Upper lobe of left lung (tissue), 6 donors: ENCODE results near the gene BRAT1. TPM values are rescaled to one million over a fixed set of nuclear protein-coding genes. Genes with fewer than 3 reads are reported as not detected.

Source experiments
- ATAC-seq, 2 donors: fragments of 200-7000 bp; cut with Tn5 transposase; one replicate each; pipeline ENCODE4 v1.9.1; 2022; ENCODE audit warnings: mild to moderate bottlenecking in 2 of 2, moderate library complexity in 2 of 2; ENCODE audit not compliant: low FRiP score in 2 of 2
- DNase-seq, 2 donors: peaks; one replicate each; pipeline ENCODE4 v3.0.0-alpha.2; 2019 to 2020
- H3K27ac ChIP-seq, 4 donors: fragments of 200-600 bp; sonication (generic); one replicate each; pipeline ENCODE4 v1.5.1; 2016 to 2019
- H3K27me3 ChIP-seq, 4 donors: fragments of 200-600 bp; sonication (generic); one replicate each; pipeline ENCODE4 v1.5.1; 2017 to 2019
- H3K36me3 ChIP-seq, 4 donors: fragments of 200-600 bp; sonication (generic); one replicate each; pipeline ENCODE4 v1.5.1; 2016 to 2019
- H3K4me1 ChIP-seq, 4 donors: fragments of 200-600 bp; sonication (generic); one replicate each; pipeline ENCODE4 v1.5.1; 2018 to 2019
- H3K4me3 ChIP-seq, 4 donors: fragments of 200-600 bp; sonication (generic); one replicate each; pipeline ENCODE4 v1.5.1; 2017 to 2019; ENCODE audit warnings: mild to moderate bottlenecking in 2 of 4, moderate library complexity in 1 of 4
- H3K9me3 ChIP-seq, 4 donors: fragments of 200-600 bp; sonication (generic); one replicate each; pipeline ENCODE4 v1.5.1; 2018 to 2019
- EP300 ChIP-seq, 4 donors: sonication (generic); formaldehyde crosslinking; IDR thresholded peaks; one replicate each; pipeline ENCODE4 v1.5.1; 2017; ENCODE audit warnings: antibody characterized with exemption in 4 of 4, control low read depth in 2 of 4
- POLR2A ChIP-seq, 4 donors: fragments of 450-650 bp; IDR thresholded peaks; one replicate each; pipeline ENCODE4 v1.5.1; 2016 to 2017; ENCODE audit warnings: antibody characterized with exemption in 4 of 4, mild to moderate bottlenecking in 2 of 4
- POLR2AphosphoS5 ChIP-seq, 2 donors: sonication (generic); formaldehyde crosslinking; IDR thresholded peaks; one replicate each; pipeline ENCODE4 v1.5.1; 2017; ENCODE audit warnings: antibody characterized with exemption in 2 of 2
- WGBS, 2 donors: methylation state at CpG; one replicate each; pipeline ENCODE4 v1.1.5; 2017 to 2018; 5-methylcytosine and 5-hydroxymethylcytosine counted together
- total RNA-seq, 6 donors: library from RNA; depleted of rRNA in 4 of 6; stranded (reverse); fragments of >200 nt in 4 of 6; gene quantifications; one replicate each; pipeline versions ENCODE4 v1.1.0 to v1.2.1, GENCODE V29; 2016 to 2021
- TF ChIP-seq, protein P1 (sequence below), 6 experiments: fragments of 450-650 bp in 4 of 6; fragments of 200-600 bp in 2 of 6; sonication (generic) in 2 of 6; IDR thresholded peaks; one replicate each; pipeline ENCODE4 v1.5.1; 2016 to 2019; ENCODE audit warnings: antibody characterized with exemption in 6 of 6
- donor health status: DM: no; HTN: no; CAD: no; lungs with moderate emphysema.
- donor health status: DM: no; HTN: yes; CAD: no; lungs with severe emphysema.

The BRAT1 gene
- total RNA-seq, 6 donors from 2014 or later = 23.9 to 68.3 (median 31.0) TPM

GRCh38 chr7:2512179-2512661 is 43.1 kb downstream of the BRAT1 start:
- H3K27ac ChIP-seq = peak overlapping the region; percentile 55 to 89 (median 75)
- H3K4me1 ChIP-seq = peaks cover 52 to 56% (median 54%) of the 10 kb centered on the region in 4 donors
- 45 to 47% methylated on average over 8 to 12 of the region's 12 CpGs for WGBS, 2 donors
- ATAC-seq (no peak), DNase-seq (peak in 1 of 2 donors; percentile 44)
- H3K9me3 ChIP-seq = no peaks in the 10 kb centered on the region
- no peaks in the 10 kb centered on the region for H3K27me3 ChIP-seq
- TF ChIP-seq POLR2AphosphoS5 (IDR thresholded peaks at IDR 0.05) (peak in 1 of 2 donors; percentile 39), EP300 (IDR thresholded peaks at IDR 0.05) (no peak)
- H3K36me3 ChIP-seq = no peaks in the 10 kb centered on the region
- H3K4me3 ChIP-seq = peak overlapping the region in 1 of 4 donors; percentile 17

- H3K27ac ChIP-seq = peak overlapping the region; percentile 55 to 89 (median 75)
- H3K9me3 ChIP-seq = no peaks in the 10 kb centered on the region
- WGBS, 2 donors = 28 to 56% methylated on average over 3 to 15 of the region's 18 CpGs
- no peaks in the 10 kb centered on the region for H3K36me3 ChIP-seq
- DNase-seq = peak in 1 of 2 donors; percentile 71
- no peaks in the 10 kb centered on the region for H3K27me3 ChIP-seq
- H3K4me3 ChIP-seq = peak overlapping the region in 2 of 4 donors; percentile 17
- peaks cover 52 to 56% (median 54%) of the 10 kb centered on the region in 4 donors for H3K4me1 ChIP-seq
- ATAC-seq = no peak
- TF ChIP-seq, protein P1, sequence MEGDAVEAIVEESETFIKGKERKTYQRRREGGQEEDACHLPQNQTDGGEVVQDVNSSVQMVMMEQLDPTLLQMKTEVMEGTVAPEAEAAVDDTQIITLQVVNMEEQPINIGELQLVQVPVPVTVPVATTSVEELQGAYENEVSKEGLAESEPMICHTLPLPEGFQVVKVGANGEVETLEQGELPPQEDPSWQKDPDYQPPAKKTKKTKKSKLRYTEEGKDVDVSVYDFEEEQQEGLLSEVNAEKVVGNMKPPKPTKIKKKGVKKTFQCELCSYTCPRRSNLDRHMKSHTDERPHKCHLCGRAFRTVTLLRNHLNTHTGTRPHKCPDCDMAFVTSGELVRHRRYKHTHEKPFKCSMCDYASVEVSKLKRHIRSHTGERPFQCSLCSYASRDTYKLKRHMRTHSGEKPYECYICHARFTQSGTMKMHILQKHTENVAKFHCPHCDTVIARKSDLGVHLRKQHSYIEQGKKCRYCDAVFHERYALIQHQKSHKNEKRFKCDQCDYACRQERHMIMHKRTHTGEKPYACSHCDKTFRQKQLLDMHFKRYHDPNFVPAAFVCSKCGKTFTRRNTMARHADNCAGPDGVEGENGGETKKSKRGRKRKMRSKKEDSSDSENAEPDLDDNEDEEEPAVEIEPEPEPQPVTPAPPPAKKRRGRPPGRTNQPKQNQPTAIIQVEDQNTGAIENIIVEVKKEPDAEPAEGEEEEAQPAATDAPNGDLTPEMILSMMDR (IDR thresholded peaks at IDR 0.05) = no peak
These were observed 43.6 kb downstream of the BRAT1 start for GRCh38 chr7:2511769-2512168.

DNA sequence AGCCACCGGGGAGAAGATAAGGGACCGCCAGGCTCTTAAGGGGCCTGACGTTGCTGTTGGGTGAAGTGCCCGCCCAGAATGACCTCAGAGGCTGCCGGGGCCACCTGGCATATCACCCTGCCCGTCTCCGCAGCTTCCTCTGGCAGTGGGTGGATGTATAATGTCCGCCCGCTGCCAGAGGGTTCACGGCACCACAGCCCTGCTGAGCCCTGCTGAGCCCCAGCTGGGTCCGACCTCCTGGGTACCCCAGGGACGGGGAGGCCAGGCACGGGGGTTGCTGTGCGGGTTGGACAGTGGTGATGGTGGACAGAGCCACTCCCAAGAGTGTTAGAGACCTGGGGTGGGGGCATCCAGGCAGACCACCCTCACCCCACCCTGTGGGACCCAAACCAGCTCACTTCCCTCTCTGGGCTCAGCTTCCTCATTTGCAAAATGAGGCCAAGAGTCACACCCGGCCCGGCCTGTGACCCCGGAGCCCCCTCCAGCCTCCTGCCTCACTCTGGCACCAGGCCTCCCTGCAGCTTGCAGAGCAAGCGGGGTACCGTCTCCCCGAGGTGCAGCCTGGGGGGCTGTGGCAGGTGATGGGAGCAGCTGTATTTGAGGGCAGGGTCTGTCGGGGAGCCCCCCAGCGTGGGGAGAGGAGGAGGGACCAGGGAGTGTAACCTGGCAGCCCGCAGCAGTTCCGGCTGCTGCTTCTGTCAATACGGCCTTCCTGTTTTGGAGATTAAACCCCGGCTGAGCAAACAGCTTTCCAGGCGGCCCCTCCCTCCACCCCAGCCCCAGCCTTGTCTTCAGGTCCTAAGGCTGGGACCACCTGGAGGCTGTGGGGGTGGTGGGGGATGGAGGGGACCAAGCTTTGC is 44.2 kb downstream of the BRAT1 start:
- H3K27me3 ChIP-seq = no peaks in the 10 kb centered on the region
- no peaks in the 10 kb centered on the region for H3K36me3 ChIP-seq
- ATAC-seq = peak; percentile 7 to 53
- no peaks in the 10 kb centered on the region for H3K9me3 ChIP-seq
- 20% methylated on average over 20 of the region's 27 CpGs; no CpG with 5 or more reads in 1 of the 2 donors for WGBS, 2 donors
- DNase-seq = peak; percentile 72 to 84
- TF ChIP-seq, protein P1 (IDR thresholded peaks at IDR 0.05) = no peak
- TF ChIP-seq POLR2AphosphoS5 (IDR thresholded peaks at IDR 0.05) (peak in 1 of 2 donors; percentile 52), POLR2A (IDR thresholded peaks at IDR 0.05) (peak in 1 of 4 donors; percentile 33), EP300 (IDR thresholded peaks at IDR 0.05) (no peak)
- peak overlapping the region in 2 of 4 donors; percentile 17 for H3K4me3 ChIP-seq
- peaks cover 52 to 56% (median 54%) of the 10 kb centered on the region in 4 donors for H3K4me1 ChIP-seq
- H3K27ac ChIP-seq = peak overlapping the region; percentile 55 to 89 (median 75)

DNA sequence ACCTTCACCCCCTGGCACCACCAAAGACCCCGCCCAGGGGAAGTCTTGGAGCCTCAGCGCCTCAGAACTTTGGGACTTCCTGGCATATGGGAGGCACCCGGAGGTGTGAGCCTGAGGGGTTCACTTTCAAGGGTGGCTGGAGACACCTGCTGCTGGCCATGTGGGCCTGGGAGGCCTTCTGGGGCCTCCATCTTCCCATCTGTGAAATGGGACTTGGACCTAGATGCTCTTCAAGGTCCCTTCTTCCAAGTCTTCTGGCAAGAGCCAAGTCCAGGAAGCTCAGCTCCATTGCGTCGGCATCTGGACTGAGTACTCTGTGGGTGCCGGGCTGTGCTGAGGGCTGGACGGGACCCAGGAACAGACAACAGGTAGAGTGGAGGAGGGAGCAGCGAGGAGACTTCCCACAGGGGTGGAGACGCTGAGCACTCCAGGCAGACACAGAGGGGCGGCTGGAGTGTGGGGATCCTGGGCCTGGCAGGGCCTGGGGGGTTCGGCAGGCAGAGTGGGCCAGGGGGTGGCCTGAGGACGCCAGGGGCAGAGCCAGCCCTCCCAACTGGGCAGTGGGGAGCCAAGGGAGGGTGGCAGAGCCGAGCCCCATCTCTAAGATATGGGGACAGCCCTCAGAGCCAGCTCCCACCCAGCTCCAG is 45.1 kb downstream of the BRAT1 start:
- no peak overlapping the region for H3K4me3 ChIP-seq
- DNase-seq (no peak), ATAC-seq (no peak)
- TF ChIP-seq, protein P1 (IDR thresholded peaks at IDR 0.05) = no peak
- TF ChIP-seq POLR2A (IDR thresholded peaks at IDR 0.05) (no peak), EP300 (IDR thresholded peaks at IDR 0.05) (no peak), POLR2AphosphoS5 (IDR thresholded peaks at IDR 0.05) (no peak)
- no peaks in the 10 kb centered on the region for H3K27me3 ChIP-seq
- WGBS, 2 donors = 83 to 86% methylated on average over 13 of the region's 13 CpGs
- no peaks in the 10 kb centered on the region for H3K9me3 ChIP-seq
- peak overlapping the region; percentile 55 to 89 (median 75) for H3K27ac ChIP-seq
- H3K4me1 ChIP-seq = peaks cover 52 to 56% (median 54%) of the 10 kb centered on the region in 4 donors
- H3K36me3 ChIP-seq = no peaks in the 10 kb centered on the region

DNA sequence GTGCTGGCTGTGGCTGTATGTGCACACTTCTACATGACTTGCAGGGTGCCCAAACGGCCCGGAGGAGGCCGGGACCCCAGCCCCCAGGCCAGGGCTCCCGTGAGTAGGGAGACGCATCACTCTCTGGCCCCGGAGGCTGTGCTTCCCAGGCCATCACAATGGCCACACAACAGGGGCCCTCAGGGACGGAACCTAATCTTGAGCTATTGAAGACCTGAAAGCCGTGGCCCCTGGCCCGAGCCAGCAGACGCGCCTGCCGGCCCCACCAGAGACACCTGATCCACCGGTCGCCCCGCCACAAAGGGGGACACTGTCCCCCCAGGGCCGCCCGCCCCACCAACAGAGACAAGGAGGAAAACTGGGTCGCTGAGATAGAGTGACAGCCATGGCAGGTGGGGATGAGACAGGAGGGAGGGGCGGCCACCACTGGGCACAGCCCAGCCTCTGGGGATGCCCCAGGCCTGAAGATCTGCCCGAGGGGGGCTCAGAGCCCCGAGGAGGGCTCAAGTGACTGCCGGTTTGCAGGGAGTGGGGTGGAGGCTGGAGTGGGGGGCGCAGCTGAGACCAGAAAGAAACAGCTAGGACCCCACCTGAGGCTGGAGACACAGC is 45.9 kb downstream of the BRAT1 start:
- no peaks in the 10 kb centered on the region for H3K9me3 ChIP-seq
- no peak overlapping the region for H3K4me3 ChIP-seq
- 75 to 87% methylated on average over 7 to 21 of the region's 23 CpGs for WGBS, 2 donors
- H3K27me3 ChIP-seq = no peaks in the 10 kb centered on the region
- DNase-seq (peak in 1 of 2 donors; percentile 78), ATAC-seq (no peak)
- H3K27ac ChIP-seq = peak overlapping the region; percentile 25 to 89 (median 75)
- H3K36me3 ChIP-seq = no peaks in the 10 kb centered on the region
- H3K4me1 ChIP-seq = peaks cover 52 to 56% (median 54%) of the 10 kb centered on the region in 4 donors
- no peak for TF ChIP-seq POLR2A (IDR thresholded peaks at IDR 0.05)
- no peak for TF ChIP-seq EP300 (IDR thresholded peaks at IDR 0.05)
- no peak for TF ChIP-seq POLR2AphosphoS5 (IDR thresholded peaks at IDR 0.05)
- TF ChIP-seq, protein P1 (IDR thresholded peaks at IDR 0.05) = no peak
